ENCODE results near the gene MRPL46.

DNA sequence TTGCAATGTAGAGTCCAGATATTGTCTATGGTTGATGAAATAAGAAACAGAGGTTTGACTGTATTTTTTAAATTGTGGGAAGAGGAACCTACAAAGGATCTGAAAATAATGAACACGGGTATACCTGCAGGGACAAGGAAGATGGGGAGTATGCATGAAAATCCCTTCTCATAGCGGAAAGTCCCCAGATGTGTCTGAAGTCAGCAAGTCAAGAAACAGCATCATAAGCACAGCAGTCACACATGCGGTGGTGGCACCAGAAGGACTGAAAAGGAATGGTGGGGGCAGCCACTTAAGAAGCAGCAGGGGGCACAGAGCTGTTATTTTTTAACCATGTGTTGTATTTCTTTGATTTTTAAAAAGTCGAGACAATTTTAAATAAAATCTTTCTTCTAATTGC is 5.0 kb upstream of the MRPL46 start:
- TF ChIP-seq CTCF (conservative IDR thresholded peaks at IDR 0.05; ENCODE audit: low read length), result no peak
- TF ChIP-seq EZH2phosphoT487 (IDR thresholded peaks at IDR 0.05; ENCODE audit: borderline replicate concordance), result no peak

All from Loucy (cell line).